NCI-H82 (cell line): Measurements from ENCODE around the gene KLK7.
A peak's percentile ranks its signal among the peaks of the same experiment; 100 is the strongest.
"Not testable (repeated sequence)": the region's sequence is repeated elsewhere in the genome, so short reads cannot be mapped to it uniquely, and the experiment has no call there.

Experiments used
- DNase-seq: peaks from one replicate; lab custom pipeline; 2025; lab: John Stamatoyannopoulos, UW

KLK7 gene

DNA sequence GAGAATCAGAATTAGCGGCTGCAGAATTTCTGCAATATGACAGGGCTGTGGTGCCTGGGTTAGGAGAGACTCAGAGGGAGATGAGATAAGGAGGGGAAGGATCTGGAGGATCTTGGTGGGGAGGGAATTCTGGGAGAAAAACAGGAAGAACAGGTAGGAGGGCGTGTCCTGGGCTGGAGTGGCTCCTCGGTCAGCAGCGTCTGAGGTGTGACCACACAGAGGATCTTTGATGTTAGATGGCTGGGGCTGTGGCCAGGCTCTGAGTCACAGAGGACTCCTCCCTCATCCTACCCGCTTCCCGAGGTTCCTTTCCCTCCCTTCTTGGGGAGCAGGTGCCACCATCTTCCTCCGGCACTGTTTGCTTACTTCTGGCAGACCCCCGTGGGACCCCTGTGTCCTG is 8.0 kb downstream of the KLK7 start:
- no peak for DNase-seq

GRCh38 chr19:50974702-50975556 is 8.8 kb downstream of the KLK7 start:
- DNase-seq = no peak

- no peak for DNase-seq
Measured at GRCh38 chr19:50972795-50973376, 10.8 kb downstream of the KLK7 start.

DNA sequence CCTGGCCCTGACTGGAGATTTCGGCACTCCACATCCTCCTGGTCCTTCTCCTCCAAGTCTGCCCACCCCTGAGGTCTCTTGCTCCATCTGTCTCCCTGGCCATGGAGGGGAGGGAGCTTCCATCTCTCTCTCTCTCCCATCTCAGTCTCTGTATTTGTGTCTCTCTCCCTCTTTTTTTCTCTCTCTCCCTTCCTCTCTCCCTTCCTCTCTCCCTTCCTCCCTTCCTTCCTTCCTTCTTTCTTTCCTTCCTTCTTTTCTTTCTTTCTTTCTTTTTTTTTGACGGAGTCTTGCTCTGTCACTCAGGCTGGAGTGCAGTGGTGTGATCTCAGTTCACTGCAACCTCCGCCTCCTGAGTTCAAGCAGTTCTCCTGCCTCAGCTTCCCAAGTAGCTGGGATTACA is 13.9 kb downstream of the KLK7 start:
- not testable (repeated sequence) for DNase-seq

GRCh38 chr19:50969413-50969760 is 14.3 kb downstream of the KLK7 start, which contains the start of gene KLK6:
Gene KLK6, minus strand, starts transcription at chr19:50969591. Its CDS starts 1,487 bp downstream, at chr19:50968104.
- no peak for DNase-seq

- DNase-seq = no peak
Measured at GRCh38 chr19:50968716-50969412, 14.9 kb downstream of the KLK7 start.

DNA sequence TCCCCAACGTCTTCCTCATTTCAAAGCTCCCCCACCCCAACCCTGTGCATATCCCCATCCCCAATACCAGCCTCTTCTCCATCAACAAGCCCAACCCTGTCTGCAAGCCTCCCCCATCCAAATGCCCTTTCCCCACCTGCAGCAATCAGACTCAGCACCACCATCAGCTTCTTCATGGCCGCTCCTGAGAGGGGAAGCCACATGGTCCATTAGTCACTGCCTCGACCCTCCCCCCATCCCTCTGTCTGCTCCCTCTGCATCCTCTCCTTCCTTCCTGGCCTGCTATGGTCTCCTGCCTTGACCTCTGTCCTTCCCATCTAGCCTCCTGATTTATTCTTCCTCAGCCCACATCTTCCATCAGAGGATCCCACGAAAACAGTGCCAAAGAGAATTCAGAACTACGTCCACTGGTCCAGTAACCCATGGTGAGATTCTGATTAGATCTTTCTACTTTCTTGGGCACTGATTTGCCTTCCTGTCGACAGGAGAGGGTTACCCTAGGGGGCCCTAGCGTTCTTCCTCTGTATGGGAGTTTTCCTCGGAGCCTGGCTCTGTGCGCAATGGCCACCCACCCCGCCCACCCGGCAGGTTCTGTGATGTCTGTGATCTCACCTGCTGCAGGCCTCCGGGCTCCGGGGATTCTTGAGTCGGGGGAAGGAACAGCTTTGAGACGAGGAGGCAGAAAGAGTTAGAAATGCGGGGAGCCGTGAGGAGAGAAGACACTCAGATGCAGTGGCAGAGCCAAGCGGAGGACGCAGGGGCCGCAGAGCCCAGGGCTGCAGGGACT is 15.6 kb downstream of the KLK7 start:
- DNase-seq = no peak

GRCh38 chr19:50964266-50964665 is 19.5 kb downstream of the KLK7 start:
- DNase-seq = no peak

DNA sequence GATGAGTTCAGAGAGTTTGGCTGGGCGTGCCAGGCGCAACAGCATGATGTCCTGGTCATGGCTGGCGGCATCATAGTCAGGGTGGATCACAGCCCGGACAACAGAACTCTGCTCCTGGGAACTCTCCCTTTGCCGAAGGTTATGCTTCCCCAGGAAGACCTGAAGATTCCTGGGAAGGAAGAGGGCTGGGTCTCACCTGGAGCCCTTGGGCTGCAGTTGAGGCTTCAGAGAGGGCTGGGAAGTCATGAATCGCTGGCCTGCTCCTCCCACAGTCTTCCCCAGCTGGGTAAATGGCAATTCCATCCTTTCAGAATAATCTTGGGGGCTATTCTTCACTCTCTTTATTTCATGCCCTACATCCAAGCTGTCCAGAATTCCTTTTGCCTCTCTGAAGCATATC is 20.3 kb downstream of the KLK7 start:
- DNase-seq = no peak

DNA sequence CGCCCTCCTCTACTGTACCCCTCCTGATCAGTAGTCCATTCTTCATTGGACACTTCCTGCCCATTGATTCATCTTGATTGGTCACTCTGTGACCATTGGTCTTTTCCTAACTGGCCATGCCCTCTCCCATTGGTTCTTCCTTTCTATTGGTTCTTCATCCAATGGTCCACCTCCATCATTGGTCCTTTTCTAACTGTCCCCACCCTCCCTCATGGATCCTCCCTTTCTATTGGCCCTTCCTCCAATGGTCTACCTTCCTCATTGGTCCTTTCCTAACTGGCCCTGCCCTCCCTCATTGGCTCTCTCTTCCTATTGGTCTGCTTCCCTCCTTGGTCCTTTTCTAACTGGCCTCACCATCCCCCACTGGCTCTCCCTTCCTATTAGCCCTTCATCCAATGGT is 21.5 kb downstream of the KLK7 start:
- DNase-seq = no peak

DNA sequence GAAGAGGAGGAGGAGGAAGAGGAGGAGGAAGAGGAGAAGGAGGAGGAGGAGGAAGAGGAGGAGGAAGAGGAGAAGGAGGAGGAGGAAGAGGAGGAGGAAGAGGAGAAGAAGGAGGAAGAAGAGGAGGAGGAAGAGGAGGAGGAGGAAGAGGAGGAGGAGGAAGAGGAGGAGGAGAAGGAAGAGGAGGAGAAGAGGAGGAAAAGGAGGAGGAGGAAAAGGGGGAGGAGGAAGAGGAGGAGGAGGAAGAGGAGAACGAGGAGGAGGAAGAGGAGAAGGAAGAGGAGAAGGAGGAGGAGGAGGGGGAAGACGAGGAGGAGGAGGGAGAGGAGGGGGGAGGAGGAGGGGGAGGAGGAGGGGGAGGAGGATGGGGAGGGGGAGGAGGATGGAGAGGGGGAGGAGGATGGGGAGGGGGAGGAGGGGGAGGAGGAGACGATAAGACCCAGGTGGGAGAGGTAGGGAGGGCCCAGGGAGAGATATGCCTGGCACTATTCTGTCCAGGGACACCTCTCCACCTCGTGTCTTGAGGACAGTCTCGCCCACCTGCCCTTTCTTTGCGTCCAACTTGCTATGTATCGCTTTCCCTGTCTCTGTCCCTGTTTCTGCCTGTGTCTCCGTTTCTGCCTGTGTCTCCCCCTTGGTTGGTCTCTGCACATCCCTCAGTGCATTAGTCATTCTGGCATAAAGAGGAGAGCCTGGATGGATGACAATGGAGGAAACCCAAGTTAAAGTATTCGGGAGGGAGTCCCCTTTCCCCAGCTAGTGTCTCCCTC is 23.8 kb downstream of the KLK7 start:
- peak; percentile 14 for DNase-seq

DNA sequence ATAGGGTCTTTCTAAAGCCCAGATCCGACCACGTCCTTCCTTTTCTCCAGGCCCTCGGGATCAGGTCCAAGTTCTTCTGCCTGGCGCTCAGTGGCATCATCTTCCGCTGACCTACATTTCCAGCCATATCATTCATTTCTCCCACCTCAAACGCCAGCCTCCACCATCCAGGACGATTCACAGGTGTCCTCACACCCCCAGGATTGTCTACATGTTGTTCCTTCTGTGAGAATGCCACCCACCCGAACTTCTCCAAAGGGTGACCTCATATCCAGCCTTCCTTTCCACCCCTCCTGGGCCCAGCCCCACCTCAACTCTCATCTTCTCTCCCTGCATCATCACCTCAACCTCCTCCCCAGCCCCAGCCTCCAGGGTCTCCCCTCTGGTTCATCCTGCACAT is 26.1 kb downstream of the KLK7 start:
- no peak for DNase-seq

GRCh38 chr19:50952910-50953309 is 30.8 kb downstream of the KLK7 start, which contains the start of gene KLK5:
Gene KLK5, minus strand, starts transcription at chr19:50953038. Its CDS starts 381 bp downstream, at chr19:50952657.
- DNase-seq = no peak

DNA sequence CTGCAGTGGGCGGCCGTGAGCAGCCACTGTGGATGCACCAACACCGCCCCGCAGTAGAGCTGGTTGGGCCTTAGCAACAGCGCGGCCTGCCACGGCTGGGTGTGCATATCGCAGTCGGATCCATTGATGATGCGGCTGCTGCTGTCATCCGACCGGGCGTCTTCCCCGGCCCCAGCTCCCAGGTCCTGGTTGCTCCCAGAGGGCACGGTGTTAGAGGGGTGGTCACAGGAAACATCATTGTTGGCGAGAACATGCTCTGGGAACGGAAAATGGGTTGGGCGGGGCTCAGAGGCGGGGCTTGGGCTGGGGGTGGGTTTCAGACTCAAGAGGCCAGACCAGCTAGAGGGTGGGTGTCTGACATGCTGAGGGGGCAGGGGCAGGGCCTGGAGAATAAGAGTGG is 33.9 kb downstream of the KLK7 start:
- DNase-seq = no peak

DNA sequence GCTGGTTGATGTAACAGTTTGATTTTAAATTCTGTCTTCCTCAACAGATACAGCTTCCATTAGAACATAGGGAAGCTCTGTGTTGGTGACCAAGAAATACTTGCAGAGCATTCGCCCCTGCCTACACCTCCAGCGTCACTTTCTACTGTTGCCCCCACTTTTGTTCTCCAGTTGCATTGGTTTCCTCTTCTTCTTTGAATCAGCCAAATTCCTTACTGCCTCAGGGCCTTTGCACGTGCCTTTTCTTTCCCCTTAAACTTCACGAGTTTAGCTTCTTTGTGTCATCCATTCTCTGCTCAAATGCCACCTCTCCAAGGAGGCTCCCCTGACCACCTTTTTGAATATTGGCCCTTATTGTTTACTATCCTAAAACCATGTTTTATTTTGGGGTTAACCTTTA is 36.6 kb downstream of the KLK7 start:
- no peak for DNase-seq

GRCh38 chr19:50944795-50945194 is 38.9 kb downstream of the KLK7 start:
- DNase-seq = no peak

- DNase-seq = no peak
Measured at GRCh38 chr19:50943074-50943828, 40.5 kb downstream of the KLK7 start.

GRCh38 chr19:50939596-50939995 is 44.1 kb downstream of the KLK7 start:
- DNase-seq = no peak

- DNase-seq = no peak
Measured at GRCh38 chr19:50933640-50934039, 50.1 kb downstream of the KLK7 start.

- no peak for DNase-seq
Measured at GRCh38 chr19:50932690-50933083, 51.0 kb downstream of the KLK7 start.
